ENCODE data around the gene ZMIZ1.

The ZMIZ1 gene

DNA sequence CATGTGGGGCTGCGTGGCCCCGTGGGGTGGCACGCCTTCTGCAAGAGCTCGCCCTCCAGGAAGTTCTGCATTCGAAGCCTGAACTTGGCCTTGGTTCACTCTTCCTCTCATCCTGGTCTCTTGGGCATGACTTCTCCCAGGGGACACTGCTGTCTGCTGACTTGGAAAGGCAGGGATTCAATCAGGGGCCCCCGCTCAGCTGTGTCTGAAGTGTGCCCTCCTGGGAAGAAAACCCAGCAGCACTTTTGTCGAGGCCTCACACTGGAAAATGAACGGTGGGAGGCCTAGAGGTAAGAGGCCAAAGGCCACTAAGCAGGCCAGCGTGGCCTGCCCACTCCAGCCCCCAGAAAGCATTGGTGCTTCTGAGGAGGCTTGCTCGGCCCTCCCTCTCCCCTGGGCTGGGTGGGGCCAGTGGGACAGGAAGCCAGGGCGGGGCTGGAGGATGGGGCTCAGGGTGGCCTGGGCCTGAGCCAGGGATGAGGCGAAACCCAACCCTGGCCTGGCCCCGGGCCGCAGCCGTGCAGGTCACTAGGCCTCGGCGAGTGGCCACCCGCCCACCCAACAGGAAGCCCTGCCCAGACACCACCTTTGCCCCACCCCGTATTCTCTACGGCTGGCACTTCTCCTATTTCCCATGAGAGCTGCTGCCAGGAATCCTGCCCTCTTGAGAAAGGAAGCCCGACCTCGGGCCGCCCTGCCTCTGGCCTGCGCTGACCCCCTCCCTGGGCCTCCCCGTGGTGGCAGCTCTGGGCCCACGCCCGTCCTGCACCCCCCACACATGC lies 81.1 kb downstream of the ZMIZ1 start:
- Mint-ChIP-seq H3K4me1 (ENCODE audit: low read depth) (peaks cover 47% of the 10 kb centered on the region), H3K27me3 (no peaks in the 10 kb centered on the region), H3K4me3 (no peak overlapping the region), H3K27ac (peak overlapping the region; percentile 55), H3K9me3 (no peaks in the 10 kb centered on the region), H3K36me3 (ENCODE audit: low read depth) (no peaks in the 10 kb centered on the region)
- DNase-seq = peak; percentile 57

DNA sequence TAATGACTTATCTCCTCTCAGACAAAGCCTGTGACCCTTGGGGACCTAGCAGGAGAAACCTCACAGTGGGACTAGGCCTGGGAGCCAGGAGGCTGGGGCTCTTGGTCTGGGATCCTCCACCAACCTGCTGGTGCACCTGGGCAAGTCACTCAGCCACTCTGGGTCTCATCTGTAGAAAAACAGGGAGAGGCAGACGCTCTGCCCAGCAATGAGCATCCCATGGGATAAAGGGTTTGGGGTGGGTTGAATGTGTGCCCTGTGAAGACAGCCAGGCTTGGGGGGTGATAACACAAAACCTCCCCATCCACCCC lies 81.6 kb downstream of the ZMIZ1 start:
- Mint-ChIP-seq H3K9me3 (no peaks in the 10 kb centered on the region), H3K27me3 (no peaks in the 10 kb centered on the region), H3K4me1 (ENCODE audit: low read depth) (peaks cover 42% of the 10 kb centered on the region), H3K4me3 (no peak overlapping the region), H3K36me3 (ENCODE audit: low read depth) (no peaks in the 10 kb centered on the region), H3K27ac (peak overlapping the region; percentile 55)
- DNase-seq = no peak

DNA sequence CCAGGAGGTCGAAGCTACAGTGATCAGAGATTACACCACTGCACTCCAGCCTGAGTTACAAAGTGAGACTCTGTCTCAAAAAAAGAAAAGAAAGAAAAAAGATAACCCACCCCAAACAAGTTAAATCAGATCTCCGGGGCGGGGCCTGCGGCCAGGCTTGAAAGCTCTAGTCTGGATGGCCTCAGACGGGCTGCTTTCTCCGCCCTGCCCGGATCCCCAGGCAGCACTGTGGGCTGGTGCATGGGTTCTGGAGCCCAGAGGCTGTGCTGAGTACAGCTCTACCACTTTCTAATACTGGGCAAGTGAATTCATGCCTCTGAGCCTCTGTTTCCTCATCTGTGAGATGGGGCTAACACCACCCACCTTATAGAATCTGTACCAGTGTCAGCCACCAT lies 83.7 kb downstream of the ZMIZ1 start:
- Mint-ChIP-seq H3K9me3 (no peaks in the 10 kb centered on the region), H3K4me1 (ENCODE audit: low read depth) (peaks cover 25% of the 10 kb centered on the region), H3K27ac (no peak overlapping the region), H3K4me3 (no peak overlapping the region), H3K36me3 (ENCODE audit: low read depth) (no peaks in the 10 kb centered on the region), H3K27me3 (no peaks in the 10 kb centered on the region)
- DNase-seq = no peak

DNA sequence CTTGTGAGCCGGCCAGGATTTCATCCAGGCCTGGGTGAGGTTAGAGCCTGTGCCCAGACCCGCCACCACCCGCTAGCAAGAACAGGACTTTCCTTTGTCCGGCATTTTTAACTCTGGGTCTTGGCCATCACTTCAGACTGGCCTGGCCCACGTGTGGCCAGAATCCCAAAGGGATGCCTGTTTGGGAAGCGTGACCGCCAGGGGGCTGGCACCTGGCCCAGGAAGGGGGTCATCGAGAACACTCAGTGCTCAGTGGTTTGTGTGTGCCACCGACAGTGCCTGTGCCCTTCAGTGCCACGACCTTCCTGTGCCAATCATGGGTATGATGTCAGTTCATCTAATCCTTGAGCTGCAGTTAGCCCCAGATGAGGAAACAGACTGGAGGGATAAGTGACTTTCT lies 85.0 kb downstream of the ZMIZ1 start:
- Mint-ChIP-seq H3K9me3 (no peaks in the 10 kb centered on the region), H3K4me3 (no peak overlapping the region), H3K4me1 (ENCODE audit: low read depth) (peaks cover 14% of the 10 kb centered on the region), H3K27ac (no peak overlapping the region), H3K27me3 (no peaks in the 10 kb centered on the region), H3K36me3 (ENCODE audit: low read depth) (no peaks in the 10 kb centered on the region)
- DNase-seq = no peak

DNA sequence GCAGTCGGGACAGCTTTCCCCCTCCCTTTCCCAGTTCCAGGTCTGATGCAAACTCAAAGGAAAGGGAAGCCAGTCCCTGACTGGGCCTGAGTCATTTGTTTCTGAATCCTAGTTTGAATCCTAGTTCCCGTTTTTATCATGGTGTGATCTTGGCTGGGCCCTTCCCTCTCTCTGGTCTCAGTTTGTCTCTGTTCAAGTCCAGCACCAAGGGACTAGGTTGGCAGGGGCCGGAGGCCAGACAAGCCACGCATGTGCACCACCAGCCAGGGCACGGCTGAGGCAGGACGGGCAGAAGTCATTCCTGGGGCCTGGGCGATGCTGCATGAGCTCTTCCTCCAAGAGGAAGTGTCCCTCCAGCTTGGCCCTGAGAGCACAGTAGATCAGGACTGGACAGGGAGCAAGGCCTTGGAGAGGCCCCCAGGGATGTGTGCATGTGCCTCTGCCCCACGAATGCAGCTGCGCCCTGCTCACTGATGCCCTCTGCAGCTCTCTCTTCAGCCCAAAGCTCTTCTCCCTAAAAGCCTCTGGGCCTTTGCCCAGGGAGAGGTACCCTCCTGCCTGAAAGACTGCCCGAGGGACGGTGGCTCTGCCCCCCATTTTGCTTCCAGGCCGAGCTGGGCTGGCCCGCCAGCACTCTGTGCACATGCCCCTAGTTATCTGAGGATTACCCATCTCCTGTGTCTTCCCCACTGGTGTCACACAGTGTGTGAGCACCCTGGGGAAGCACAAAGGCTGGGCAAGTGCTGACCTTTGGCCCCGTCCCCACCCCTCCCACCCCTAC lies 86.7 kb downstream of the ZMIZ1 start:
- Mint-ChIP-seq H3K27me3 (no peaks in the 10 kb centered on the region), H3K4me1 (ENCODE audit: low read depth) (peaks cover under 1% of the 10 kb centered on the region), H3K4me3 (no peak overlapping the region), H3K9me3 (no peaks in the 10 kb centered on the region), H3K27ac (no peak overlapping the region), H3K36me3 (ENCODE audit: low read depth) (no peaks in the 10 kb centered on the region)
- no peak for DNase-seq

DNA sequence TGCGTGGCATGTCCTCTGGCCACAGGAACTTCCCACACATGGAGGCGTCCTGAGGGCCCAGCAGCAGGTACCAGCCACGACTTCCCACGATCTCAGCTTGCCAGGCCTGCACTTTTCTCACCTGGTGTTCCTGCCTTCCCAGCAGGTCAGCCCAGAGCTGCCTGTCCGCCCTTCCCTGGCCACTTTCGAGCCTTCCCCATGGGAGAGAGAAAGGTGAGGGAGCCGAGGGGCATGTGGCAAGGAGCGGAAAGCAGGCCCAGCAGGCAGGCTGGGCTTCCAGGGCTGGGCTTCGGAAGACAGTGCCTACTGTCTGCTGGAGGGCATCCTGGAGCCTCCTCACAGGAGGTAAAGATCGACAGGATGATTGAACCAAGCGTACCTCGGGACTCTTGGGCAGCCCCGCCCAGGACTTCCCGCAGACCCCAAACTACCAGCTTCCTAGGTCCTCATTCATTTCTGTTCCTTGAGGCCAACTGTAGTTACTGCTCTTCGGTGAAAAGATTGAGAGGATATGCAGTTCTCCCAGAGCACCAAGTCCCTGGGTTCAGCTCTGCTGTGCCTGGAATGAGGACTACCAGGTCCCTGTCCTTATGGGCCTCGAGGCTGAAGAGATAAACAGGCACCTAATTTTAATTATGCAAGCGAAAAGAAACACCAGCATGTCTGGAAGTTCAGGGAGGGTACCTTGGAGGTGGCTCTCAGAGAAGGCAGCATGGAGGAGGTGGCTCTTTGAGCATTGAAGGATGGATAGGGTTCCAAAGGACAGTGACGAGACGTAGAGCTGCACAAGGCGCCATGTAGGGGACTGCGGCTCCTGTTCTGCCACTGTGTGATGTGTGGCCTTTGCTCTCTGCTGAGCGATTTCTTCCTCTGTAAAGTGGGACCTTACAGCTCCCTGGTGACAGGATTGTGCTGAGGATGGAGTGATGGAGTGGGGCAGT lies 87.8 kb downstream of the ZMIZ1 start:
- Mint-ChIP-seq H3K36me3 (ENCODE audit: low read depth) (no peaks in the 10 kb centered on the region), H3K27ac (no peak overlapping the region), H3K4me3 (no peak overlapping the region), H3K27me3 (no peaks in the 10 kb centered on the region), H3K4me1 (ENCODE audit: low read depth) (no peaks in the 10 kb centered on the region), H3K9me3 (no peaks in the 10 kb centered on the region)
- no peak for DNase-seq

DNA sequence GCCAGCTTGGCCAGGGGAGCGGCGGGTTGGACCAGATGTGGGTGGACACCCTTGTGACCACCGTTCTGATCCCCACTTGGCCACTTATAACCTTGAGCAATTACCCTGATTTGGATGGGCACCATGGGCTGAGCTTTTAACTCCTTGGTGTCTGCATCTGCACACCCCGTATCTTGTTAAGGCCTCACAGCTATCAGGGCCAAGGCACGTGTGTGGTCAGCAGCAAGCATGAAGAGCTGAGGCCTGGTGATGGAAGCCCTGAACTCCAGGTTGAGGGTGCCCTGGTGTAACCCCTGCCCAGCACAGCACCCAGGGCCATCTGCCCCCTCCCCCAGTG lies 89.2 kb downstream of the ZMIZ1 start:
- H3K36me3 Mint-ChIP-seq (ENCODE audit: low read depth) = no peaks in the 10 kb centered on the region
- no peak overlapping the region for H3K27ac Mint-ChIP-seq
- H3K4me3 Mint-ChIP-seq = no peak overlapping the region
- no peaks in the 10 kb centered on the region for H3K27me3 Mint-ChIP-seq
- no peaks in the 10 kb centered on the region for H3K9me3 Mint-ChIP-seq
- no peaks in the 10 kb centered on the region for H3K4me1 Mint-ChIP-seq (ENCODE audit: low read depth)
- no peak for DNase-seq

DNA sequence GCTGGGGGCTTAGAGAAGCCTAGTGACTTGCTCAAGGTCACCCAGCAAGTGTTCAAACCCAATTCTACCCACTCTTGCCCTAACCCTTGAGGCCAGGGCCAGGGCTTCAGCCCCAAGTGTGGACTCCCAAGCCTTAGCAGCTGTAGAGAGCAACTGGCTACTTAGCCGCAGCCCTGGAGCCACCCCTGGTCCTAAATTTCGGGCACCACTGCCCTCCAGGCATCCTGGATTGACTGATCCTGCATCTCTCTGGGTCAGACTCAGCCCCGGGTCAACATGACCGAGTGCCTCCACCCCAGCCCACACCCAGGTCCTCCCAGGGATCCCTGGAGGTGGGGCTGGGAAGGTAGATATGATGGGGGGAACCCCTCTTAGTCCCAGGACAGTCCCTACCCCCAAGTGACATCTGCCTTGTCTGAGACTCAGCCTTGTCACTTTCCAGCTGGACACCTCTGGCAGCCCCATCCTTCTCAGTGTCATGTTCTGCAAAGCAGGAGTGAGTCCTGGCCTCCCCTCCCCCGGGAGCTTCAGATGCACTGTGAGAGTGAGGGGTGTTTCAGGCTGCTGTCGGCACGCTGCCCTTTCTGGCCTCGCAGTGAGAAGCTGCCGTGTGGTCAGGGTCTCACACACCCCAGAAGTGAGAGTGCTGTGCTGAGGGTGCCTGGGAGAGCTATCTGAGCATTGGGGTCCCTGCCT lies 89.8 kb downstream of the ZMIZ1 start:
- no peak overlapping the region for H3K27ac Mint-ChIP-seq
- H3K36me3 Mint-ChIP-seq (ENCODE audit: low read depth) = no peaks in the 10 kb centered on the region
- no peaks in the 10 kb centered on the region for H3K27me3 Mint-ChIP-seq
- DNase-seq = no peak
- no peaks in the 10 kb centered on the region for H3K9me3 Mint-ChIP-seq
- no peak overlapping the region for H3K4me3 Mint-ChIP-seq
- no peaks in the 10 kb centered on the region for H3K4me1 Mint-ChIP-seq (ENCODE audit: low read depth)

DNA sequence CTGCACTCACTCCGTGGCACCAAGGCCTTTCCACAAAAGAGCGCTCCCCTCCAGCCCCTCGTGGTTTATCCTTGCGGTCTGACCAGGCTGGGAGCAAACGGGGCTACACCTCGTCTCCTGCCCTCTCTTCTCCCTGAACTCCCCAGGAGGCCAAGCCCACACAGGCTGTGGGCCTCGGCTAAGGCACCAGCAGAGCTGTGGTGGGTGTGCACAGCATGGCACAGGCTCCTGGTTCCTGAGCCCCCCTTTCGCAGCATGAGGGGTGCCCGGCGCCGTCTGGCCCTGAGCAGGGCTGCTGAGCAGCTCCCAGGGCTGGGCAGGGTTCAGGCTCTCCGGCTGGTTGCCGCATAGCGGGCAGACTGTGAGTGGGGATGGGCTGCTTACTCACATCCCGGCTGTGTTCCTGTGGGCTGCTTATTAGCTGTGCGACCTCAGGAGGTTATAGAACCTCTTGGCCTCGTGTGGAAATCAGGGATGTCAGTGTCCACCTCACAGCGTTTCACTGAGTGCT lies 90.4 kb downstream of the ZMIZ1 start:
- Mint-ChIP-seq H3K27me3 (no peaks in the 10 kb centered on the region), H3K4me3 (no peak overlapping the region), H3K4me1 (ENCODE audit: low read depth) (no peaks in the 10 kb centered on the region), H3K27ac (no peak overlapping the region), H3K36me3 (ENCODE audit: low read depth) (no peaks in the 10 kb centered on the region), H3K9me3 (no peaks in the 10 kb centered on the region)
- DNase-seq = no peak

DNA sequence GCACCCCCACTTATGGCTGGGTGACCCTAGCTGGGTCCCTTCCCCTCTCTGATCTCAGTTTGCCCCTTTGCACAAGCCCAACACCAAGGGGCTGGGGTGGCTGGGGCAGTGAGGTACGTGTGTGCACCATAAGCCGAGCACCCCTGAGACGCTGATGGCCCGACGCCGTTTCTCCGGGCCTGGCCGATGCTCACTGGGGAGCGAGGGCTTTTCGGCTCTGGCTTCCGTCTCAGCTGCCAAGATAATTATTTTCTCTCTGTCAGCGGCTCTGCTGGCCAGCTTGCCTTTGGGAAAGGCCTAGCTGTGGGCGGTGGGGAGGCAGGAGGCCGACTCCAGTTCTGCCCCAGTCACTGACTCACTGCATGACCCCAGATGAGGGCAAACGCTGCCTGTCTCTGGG lies 91.0 kb downstream of the ZMIZ1 start:
- DNase-seq = no peak
- no peak overlapping the region for H3K4me3 Mint-ChIP-seq
- H3K27me3 Mint-ChIP-seq = no peaks in the 10 kb centered on the region
- no peaks in the 10 kb centered on the region for H3K4me1 Mint-ChIP-seq (ENCODE audit: low read depth)
- H3K27ac Mint-ChIP-seq = no peak overlapping the region
- H3K9me3 Mint-ChIP-seq = no peaks in the 10 kb centered on the region
- no peaks in the 10 kb centered on the region for H3K36me3 Mint-ChIP-seq (ENCODE audit: low read depth)

DNA sequence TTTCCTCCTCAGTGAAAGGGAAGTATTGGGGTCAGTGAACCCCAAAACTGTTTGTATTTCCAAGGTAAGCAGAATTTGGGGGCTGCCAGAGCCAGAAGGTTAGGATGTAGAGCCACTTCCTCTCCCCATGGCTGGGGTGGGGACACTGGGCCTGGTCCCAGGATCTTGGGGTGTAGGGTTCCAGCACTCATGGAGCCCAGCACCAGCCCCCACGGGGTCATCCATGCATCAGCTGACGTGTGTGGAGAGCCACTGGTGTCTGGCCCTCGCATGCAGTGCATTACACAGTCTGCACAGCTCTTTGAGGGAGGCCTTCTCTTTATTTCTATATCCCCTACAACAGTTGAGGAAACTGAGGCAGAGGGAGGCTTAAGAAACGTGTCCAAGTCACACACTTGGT lies 91.4 kb downstream of the ZMIZ1 start:
- no peaks in the 10 kb centered on the region for H3K4me1 Mint-ChIP-seq (ENCODE audit: low read depth)
- H3K4me3 Mint-ChIP-seq = no peak overlapping the region
- no peaks in the 10 kb centered on the region for H3K36me3 Mint-ChIP-seq (ENCODE audit: low read depth)
- DNase-seq = no peak
- no peak overlapping the region for H3K27ac Mint-ChIP-seq
- H3K27me3 Mint-ChIP-seq = no peaks in the 10 kb centered on the region
- H3K9me3 Mint-ChIP-seq = no peaks in the 10 kb centered on the region

DNA sequence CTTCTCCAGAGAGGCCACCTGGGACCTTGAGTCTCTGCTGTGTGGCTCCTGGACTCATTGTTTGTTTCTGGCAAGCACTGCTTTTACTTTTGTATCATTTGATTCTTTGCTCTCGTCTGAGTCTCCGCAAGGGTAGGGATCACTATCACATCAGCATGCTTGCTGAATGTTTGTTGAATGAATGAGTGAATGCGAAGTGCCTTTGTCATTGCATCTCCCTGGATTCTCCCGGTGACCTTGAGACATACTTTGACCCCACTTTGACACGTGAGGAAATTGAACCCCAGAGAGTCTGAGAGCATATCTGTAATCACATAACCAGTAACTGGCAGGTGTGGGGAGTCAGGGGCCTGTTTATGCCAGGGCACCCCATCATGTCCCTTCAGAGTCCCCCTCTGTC lies 92.8 kb downstream of the ZMIZ1 start:
- no peak overlapping the region for H3K4me3 Mint-ChIP-seq
- DNase-seq = no peak
- no peaks in the 10 kb centered on the region for H3K27me3 Mint-ChIP-seq
- no peaks in the 10 kb centered on the region for H3K9me3 Mint-ChIP-seq
- no peaks in the 10 kb centered on the region for H3K4me1 Mint-ChIP-seq (ENCODE audit: low read depth)
- H3K27ac Mint-ChIP-seq = no peak overlapping the region
- H3K36me3 Mint-ChIP-seq (ENCODE audit: low read depth) = no peaks in the 10 kb centered on the region

DNA sequence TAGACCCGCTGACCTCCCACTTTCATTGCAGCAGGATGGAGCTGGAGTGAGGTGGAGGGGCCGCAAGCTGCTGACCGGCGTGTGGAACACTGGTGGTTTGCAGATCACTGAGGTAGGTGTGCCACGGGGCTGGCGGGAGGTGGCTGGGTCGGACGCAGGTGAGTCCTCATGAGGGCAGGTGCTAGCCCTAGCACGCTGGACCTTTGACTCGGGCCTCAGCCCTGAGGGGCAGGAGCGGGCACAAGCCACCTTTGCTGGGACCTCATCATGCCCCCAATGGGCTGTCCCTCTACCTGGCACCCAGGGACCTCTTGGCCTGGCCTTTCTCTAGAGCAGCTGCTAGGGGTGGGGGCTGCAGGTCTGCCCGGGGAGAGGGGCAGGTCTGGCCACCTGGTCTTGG lies 93.3 kb downstream of the ZMIZ1 start:
- Mint-ChIP-seq H3K4me1 (ENCODE audit: low read depth) (no peaks in the 10 kb centered on the region), H3K27ac (no peak overlapping the region), H3K9me3 (no peaks in the 10 kb centered on the region), H3K4me3 (no peak overlapping the region), H3K27me3 (no peaks in the 10 kb centered on the region), H3K36me3 (ENCODE audit: low read depth) (no peaks in the 10 kb centered on the region)
- no peak for DNase-seq
